ENCODE data around the gene CEACAM19.

Gene CEACAM19

DNA sequence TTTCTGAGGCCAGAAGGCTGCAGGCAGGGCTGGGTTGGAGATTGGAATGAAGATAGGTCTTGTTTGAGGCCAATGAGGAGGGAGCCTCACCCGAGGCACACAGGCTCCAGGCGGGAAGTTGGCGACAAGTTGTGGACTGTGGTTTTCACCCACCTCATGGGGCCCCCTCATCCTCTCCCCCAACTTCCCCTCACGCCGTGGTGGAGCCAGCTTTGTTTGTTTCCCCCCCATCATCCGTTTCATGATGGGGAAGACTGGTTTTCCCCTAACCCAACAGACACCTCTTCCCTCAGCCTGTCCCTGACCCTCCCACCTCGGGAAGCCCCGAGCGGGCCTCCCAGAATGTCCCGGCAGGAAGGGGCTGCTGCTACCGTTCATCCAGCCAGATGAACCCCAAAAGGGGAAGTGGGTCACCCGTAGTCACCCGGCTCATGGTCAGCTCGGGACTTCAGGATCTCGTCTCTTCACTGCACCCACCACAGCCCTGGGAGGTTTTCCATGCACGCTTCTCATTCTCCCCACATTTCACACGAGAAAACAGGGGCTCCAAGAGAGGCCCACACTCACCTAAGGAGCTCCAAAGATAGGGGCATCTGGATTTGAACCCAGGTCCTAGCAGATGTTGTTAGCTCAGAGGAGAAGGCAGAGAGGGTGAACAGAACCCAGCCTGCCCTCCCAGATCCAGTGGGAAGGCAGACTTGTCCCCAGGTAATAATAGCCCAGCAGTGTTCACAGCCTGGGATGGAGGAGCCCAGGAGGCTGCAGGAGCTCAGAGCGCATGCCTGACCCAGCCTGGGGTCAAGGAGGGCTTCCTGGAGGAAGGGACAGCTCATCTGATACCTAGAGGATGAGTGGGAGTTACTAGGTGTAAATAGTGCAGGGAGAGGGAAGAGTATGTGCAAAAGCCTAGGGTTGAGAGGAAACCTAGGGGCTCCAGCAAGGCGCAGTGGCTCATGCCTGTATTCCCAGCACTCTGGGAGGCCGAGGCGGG lies 51.1 kb downstream of the CEACAM19 start:
- no peak for DNase-seq (ENCODE audit: low read depth in 2 of 2, low spot score in 1 of 2)

GRCh38 chr19:44723299-44723951 lies 52.1 kb downstream of the CEACAM19 start:
- no peak for DNase-seq (ENCODE audit: low read depth in 2 of 2, low spot score in 1 of 2)

- DNase-seq (ENCODE audit: low read depth in 2 of 2, low spot score in 1 of 2): peak; percentile 56 to 58
These were observed 52.7 kb downstream of the CEACAM19 start for GRCh38 chr19:44723952-44724319.

DNA sequence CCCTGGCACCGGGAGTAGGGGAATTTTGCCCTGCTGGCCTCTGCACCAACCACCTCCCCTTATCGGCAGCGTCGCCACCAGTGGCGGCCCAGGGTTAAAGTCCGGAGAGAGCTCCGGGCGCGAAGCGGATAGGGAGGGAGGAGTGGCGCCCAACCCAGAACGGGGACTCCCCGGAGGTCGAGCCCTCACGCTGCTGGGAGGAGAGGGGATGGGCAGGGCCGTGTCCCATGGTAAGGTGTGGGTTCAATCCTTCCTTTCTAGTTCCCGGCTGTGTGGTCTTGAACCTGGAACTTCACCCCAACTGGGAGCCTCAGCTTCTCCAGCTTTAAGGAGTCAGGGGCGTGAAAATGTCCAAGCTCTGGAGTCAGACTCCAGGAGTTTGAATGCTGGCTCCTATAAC lies 54.0 kb downstream of the CEACAM19 start:
- DNase-seq (ENCODE audit: low read depth in 2 of 2, low spot score in 1 of 2): no peak

- no peak for DNase-seq (ENCODE audit: low read depth in 2 of 2, low spot score in 1 of 2)
These were observed 54.4 kb downstream of the CEACAM19 start for GRCh38 chr19:44725684-44726083.

GRCh38 chr19:44726465-44726864 lies 55.2 kb downstream of the CEACAM19 start:
- DNase-seq (ENCODE audit: low read depth in 2 of 2, low spot score in 1 of 2): no peak

GRCh38 chr19:44728178-44728577 lies 56.9 kb downstream of the CEACAM19 start:
- no peak for DNase-seq (ENCODE audit: low read depth in 2 of 2, low spot score in 1 of 2)

- DNase-seq (ENCODE audit: low read depth in 2 of 2, low spot score in 1 of 2): no peak
These were observed 58.3 kb downstream of the CEACAM19 start for GRCh38 chr19:44729516-44730033.

DNA sequence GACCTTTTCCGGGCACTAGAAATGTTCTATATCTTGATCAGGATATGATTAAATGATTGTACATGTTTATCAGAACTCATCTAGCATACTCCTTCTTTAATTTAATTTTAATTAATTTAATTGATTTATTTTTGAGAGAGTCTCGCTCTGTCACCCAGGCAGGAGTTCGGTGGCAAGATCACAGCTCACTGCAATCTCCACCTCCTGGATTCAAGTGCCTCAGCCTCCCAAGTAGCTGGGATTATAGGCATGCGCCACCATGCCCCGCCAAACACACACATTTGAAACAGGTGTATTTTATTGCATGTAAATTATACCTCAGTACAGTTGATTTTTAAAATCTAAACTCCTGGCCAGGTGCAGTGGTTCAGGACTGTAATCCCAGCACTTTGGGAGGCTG lies 59.8 kb downstream of the CEACAM19 start:
- DNase-seq (ENCODE audit: low read depth in 2 of 2, low spot score in 1 of 2): no peak

- no peak for DNase-seq (ENCODE audit: low read depth in 2 of 2, low spot score in 1 of 2)
These were observed 60.3 kb downstream of the CEACAM19 start for GRCh38 chr19:44731622-44732021.

DNA sequence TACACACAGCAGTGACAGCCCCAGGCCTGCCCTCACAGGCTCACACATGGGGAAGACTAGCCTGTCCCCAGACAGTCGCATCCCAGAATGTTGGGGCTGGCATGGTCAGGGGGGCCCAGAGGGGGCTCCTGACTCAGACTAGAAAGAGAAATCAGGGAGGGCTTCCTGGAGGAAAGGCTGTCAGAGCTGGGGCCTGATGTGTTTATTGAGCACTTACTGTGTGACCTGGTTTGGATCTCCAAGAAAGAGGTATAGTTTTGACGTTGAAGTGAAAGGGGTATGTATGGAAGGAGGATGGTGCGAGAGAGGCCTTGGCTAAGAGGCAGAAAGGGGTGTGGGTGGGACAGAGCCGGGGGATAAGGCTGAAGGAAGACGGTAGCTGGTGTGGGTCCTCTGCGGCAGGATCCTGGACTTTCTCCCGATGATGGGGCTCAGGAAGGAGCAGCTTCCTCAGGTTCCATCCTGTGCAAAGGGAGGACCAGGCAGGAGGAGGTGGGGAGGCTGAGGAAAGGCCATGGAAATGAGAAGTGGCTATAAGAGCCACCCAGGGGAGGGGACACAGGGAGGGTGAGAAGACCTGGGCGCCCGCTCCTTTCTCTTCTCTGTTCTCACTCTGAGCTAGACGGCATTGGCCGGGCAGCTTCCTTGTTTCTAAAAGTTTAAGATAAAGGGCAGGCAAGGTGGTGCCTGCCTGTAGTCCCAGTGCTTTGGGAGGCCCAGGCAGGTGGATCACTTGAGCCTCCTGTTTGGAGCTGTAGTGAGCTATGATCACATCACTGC lies 61.1 kb downstream of the CEACAM19 start:
- DNase-seq (ENCODE audit: low read depth in 2 of 2, low spot score in 1 of 2): no peak

Data from stimulated activated CD8-positive, alpha-beta memory T cell treated with anti-CD3 and anti-CD28 coated beads, Interleukin-4, amount 100 ng/mL, for 4 hours (primary cell).